ENCODE results near the gene AK8.

AK8 gene

DNA sequence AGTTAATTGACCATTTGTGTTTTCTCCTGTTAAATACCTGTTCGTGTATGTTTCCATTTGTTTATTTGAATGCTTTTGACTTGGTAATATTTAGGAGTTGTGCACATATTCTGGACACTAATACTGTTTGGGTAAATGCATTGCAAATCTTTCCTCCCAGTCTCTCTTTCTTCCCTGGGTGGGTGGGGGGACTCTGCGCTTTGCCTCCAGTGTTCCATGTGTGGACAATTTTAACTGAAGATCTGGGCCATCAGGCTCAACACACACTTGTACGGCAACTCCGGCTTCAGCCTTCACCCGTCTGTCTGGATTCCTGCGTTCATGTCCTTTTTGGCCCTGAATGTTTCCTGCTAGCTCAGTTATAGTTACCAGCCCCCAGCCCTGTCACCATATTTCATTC is 167.8 kb downstream of the AK8 start:
- DNase-seq, result no peak

GRCh38 chr9:132708769-132709430 is 169.2 kb downstream of the AK8 start:
- no peak for DNase-seq

DNA sequence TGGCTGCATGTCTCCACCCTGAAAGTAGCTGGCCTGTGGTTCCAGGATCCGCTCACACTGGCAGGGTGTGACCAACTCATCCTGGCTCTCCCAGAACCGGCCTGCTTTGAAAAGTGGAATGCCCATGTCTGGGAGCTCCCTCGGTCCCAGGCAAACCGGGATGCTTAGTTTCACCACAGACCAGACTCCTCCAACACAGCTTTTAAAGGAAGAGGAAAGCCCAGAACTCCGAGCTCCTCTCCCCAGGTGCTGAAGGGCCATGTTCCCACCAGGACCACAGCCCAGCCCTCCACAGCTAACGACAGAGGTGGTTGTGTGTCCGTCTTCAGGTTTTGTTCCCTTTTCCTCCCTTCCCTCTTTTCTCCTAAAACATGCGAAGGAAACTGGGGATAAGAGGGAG is 169.8 kb downstream of the AK8 start:
- DNase-seq, result no peak

DNA sequence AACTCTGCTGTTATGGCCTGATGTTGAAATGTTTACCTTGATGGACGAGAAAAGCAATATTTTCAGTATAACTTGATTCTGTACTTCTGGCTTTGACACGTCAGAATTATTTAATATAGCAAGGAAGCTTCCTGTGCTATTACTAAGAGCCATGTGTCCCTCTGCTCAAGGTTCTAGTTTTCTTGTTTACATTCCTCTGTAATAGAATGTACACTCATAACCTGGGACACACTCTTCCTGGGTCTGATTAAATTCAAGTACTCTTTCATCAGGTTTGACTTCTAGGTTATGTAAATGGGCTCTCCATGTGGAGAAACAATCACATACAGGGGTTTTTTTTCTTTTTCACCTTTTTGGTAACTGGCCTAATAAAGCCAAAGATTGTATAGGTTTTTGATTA is 174.7 kb downstream of the AK8 start:
- DNase-seq, result no peak

GRCh38 chr9:132702254-132702653 is 175.8 kb downstream of the AK8 start:
- no peak for DNase-seq

GRCh38 chr9:132699956-132700355 is 178.1 kb downstream of the AK8 start:
- no peak for DNase-seq

DNA sequence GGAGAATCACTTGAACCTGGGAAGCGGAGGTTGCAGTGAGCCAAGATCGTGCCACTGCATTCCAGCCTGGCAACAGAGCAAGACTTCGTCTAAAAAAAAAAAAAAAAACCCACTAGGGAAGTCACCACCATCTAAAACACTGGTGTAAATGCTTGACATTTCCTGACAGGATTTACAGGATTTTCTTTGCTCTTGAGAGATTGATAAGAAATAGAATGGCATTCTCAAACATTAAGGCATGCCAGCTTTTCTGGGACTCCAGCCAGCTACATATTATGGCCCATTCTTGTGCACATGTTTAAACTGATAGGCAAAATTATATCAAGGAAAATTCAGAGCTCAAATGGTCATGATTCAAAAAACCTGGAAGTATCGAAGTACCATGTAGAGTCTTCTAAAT is 179.1 kb downstream of the AK8 start:
- DNase-seq, result no peak

GRCh38 chr9:132697230-132697629 is 180.9 kb downstream of the AK8 start:
- DNase-seq, result no peak

DNA sequence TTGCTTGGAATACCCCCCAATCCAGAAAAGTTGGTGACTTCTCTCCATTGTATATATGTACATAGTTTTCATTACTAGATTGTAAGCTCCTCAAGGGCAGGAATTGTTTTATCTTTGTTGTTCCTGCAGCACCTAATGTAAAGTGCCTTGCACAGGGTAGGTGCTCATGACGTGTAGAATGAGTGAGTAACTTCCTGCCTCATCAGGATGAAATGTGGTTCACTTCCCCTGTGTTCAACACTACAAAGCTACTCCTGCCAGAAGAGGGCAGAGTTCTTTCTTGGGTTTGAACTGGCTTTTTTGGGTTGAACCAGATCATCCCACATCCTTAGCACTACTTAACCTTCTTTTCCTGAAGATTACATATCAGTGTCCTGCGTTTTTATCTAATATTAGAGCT is 183.9 kb downstream of the AK8 start:
- peak; percentile 5 for DNase-seq

GRCh38 chr9:132690696-132691095 is 187.4 kb downstream of the AK8 start:
- no peak for DNase-seq

DNA sequence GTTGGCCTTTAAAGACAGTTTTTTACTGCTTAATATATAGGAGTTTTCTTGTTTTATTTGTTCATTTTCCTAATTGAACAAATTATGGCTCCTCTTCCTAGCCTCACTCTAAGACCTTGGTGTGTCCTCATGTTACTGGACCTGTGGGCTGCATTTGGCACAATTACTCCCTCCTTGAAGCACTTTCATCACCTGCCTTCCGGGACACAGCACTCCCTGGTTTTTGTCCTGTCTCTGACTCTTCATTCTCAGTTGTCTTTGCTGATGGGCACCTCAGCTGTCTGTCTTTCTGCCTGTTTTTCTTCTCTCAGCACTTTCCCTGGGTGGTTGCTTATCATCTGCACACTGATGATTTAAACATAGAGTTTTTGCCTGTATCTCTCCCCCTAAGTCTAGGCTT is 194.2 kb downstream of the AK8 start:
- DNase-seq, result no peak

GRCh38 chr9:132681561-132681960 is 196.5 kb downstream of the AK8 start:
- no peak for DNase-seq

DNA sequence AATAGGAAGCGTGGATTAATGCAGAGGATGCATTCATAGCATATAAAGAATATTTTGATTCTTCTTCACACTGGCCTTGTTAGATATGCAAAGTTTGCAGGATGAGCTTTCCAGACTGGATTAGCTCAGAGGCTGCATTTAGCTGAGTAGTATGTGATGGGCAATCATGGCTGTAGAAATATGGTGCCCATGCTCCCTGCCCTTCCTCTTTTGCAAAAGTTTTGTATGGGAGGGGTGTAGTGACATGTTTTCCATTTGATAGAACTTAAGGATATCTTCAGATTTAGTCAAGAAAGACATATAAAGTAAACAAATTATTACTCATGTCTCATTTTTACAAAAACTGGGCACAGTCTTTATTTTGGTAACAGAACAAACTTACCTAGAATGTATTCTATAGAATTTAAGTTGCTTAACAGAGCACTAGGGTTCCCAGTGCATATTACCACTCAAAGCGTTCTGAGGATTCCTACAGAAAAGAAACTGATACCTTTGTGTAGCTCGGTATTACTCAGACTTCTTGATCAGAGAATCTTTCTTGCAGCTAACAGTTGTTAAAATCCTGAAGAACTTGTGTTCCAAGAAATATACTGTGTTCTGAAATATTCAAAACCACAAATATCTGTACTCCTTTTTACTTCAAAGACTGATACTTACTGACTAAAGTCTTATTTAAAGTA is 198.0 kb downstream of the AK8 start:
- DNase-seq, result no peak

DNA sequence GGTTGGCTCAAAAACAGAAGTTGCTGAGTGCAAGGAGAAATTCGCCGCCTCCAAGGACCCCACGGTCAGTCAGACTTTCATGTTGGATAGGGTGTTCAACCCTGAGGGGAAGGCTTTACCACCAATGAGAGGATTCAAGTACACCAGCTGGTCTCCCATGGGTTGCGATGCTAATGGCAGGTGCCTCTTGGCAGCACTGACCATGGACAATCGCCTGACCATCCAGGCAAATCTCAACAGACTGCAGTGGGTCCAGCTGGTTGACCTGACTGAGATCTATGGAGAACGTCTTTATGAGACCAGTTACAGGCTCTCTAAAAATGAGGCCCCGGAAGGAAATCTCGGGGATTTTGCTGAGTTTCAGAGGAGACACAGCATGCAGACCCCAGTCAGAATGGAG is 200.1 kb downstream of the AK8 start:
- no peak for DNase-seq
